HEK293 (cell line): ENCODE data around the gene GPRC5B.

Experiments
- CTCF ChIP-seq: fragments of 450-650 bp; formaldehyde crosslinking; IDR thresholded peaks from 2 replicates; pipeline ENCODE4 v1.5.1; 2016; ENCODE audit warnings: missing biosample characterization, missing genetic modification characterization
- KLF16 ChIP-seq: fragments of 450-650 bp; formaldehyde crosslinking; IDR thresholded peaks from 2 replicates; pipeline ENCODE4 v1.5.1; 2017; ENCODE audit warnings: missing biosample characterization, missing genetic modification characterization
- YY1 ChIP-seq: fragments of 450-650 bp; formaldehyde crosslinking; IDR thresholded peaks from 2 replicates; pipeline ENCODE4 v1.5.1; 2018; ENCODE audit warnings: missing biosample characterization, missing genetic modification characterization
- ZIC2 ChIP-seq: fragments of 450-650 bp; formaldehyde crosslinking; IDR thresholded peaks from 2 replicates; pipeline ENCODE4 v1.5.1; 2016; ENCODE audit warnings: missing biosample characterization, missing genetic modification characterization
- ZNF223 ChIP-seq: fragments of 450-650 bp; formaldehyde crosslinking; IDR thresholded peaks from 2 replicates; pipeline ENCODE4 v1.5.1; 2016; ENCODE audit warnings: missing biosample characterization, missing genetic modification characterization
- ZNF302 ChIP-seq: fragments of 450-650 bp; formaldehyde crosslinking; IDR thresholded peaks from 2 replicates; pipeline ENCODE4 v1.5.1; 2016; ENCODE audit warnings: missing biosample characterization, missing genetic modification characterization, low read depth
- ZNF560 ChIP-seq: fragments of 450-650 bp; formaldehyde crosslinking; IDR thresholded peaks from 2 replicates; pipeline ENCODE4 v1.5.1; 2017; ENCODE audit warnings: missing biosample characterization, missing genetic modification characterization, borderline replicate concordance
- ZNF658 ChIP-seq: fragments of 450-650 bp; formaldehyde crosslinking; IDR thresholded peaks from 2 replicates; pipeline ENCODE4; 2016; ENCODE audit warnings: missing biosample characterization, missing genetic modification characterization

GRCh38 chr16:19841184-19841583 lies 43.5 kb downstream of the GPRC5B start:
- TF ChIP-seq ZNF302 (tag by site-specific recombination) = no peak
- TF ChIP-seq ZNF223 (tag by site-specific recombination) = no peak
- TF ChIP-seq KLF16 (tag by site-specific recombination) = no peak
- TF ChIP-seq ZNF560 (tag by site-specific recombination) = no peak
- no peak for TF ChIP-seq ZIC2
- TF ChIP-seq CTCF (tag by site-specific recombination) = no peak
- no peak for TF ChIP-seq ZNF658
- TF ChIP-seq YY1 (tag by site-specific recombination) = no peak
